IPS-NIHi7 (cell line): ENCODE results near the gene RRP9.
A peak's percentile ranks its signal among the peaks of the same experiment; 100 is the strongest.
"Not testable (repeated sequence)": the region's sequence is repeated elsewhere in the genome, so short reads cannot be mapped to it uniquely, and the experiment has no call there.

ENCODE experiments used
- DNase-seq: peaks from one replicate; pipeline ENCODE4 v3.0.0; 2012; ENCODE audit warnings: mixed read lengths; ENCODE audit errors: extremely low spot score

The RRP9 gene, protein sequence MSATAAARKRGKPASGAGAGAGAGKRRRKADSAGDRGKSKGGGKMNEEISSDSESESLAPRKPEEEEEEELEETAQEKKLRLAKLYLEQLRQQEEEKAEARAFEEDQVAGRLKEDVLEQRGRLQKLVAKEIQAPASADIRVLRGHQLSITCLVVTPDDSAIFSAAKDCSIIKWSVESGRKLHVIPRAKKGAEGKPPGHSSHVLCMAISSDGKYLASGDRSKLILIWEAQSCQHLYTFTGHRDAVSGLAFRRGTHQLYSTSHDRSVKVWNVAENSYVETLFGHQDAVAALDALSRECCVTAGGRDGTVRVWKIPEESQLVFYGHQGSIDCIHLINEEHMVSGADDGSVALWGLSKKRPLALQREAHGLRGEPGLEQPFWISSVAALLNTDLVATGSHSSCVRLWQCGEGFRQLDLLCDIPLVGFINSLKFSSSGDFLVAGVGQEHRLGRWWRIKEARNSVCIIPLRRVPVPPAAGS

DNA sequence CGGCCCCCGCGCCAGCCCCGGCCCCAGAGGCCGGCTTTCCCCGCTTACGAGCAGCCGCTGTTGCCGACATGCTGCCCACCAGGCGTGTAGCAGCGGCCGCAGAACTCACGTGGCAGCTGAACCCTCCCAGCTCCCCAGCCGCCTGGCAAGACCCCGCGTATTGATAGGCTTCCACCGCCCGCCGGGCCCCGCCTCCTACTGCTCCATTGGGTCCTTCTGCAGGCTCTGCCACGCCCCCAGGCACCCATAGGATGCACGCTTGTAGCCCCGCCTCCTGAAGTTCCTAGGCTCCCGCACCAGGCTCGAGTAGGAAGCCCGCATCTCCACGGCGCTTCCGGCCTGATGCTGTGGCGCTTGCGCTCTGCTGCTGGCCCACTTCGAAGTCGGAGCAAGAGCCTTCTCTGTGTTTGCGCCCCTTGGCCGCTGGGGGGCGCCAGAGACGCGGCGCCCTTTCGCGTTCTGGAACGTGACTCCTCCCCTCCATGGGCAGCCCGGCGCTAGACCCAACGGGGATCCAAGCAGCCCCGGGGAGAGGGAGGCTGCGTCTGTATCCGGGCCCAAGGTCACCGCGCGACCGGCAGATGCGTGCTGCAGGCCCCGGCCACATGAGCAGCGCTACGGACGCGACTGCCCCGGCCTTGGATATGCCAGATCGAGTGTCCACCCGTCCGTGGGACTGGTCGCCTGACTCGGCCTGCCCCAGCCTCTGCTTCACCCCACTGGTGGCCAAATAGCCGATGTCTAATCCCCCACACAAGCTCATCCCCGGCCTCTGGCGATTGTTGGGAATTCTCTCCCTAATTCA, at the start of gene RRP9, which contains the start of gene PARP3:
RRP9 (minus strand) TSS at position 107 of the 805 bp plus-strand sequence; CDS start at position 70, 37 bp downstream.
PARP3 (plus strand) TSS at position 566 of the 805 bp plus-strand sequence. CDS start 993 bp downstream, outside the sequence.
- DNase-seq = peak; percentile 100

DNA sequence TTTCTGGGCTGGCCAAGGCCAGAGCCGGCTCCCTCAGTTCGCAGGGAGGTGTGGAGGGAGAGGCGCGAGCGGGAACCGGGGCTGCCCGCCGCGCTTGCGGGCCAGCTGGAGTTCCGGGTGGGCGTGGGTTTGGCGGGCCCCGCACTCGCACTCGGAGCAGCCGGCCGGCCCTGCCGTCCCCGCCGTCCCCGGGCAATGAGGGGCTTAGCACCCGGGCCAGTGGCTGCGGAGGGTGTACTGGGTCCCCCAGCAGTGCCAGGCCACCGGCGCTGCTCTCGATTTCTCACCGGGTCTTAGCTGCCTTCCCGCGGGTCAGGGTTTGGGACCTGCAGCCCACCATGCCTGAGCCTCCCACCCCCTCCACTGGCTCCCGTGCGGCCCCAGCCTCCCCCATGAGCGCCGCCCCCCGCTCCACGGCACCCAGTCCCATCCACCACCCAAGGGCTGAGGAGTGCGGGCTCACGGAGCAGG, 48.8 kb upstream of the RRP9 start:
- not testable (repeated sequence) for DNase-seq

DNA sequence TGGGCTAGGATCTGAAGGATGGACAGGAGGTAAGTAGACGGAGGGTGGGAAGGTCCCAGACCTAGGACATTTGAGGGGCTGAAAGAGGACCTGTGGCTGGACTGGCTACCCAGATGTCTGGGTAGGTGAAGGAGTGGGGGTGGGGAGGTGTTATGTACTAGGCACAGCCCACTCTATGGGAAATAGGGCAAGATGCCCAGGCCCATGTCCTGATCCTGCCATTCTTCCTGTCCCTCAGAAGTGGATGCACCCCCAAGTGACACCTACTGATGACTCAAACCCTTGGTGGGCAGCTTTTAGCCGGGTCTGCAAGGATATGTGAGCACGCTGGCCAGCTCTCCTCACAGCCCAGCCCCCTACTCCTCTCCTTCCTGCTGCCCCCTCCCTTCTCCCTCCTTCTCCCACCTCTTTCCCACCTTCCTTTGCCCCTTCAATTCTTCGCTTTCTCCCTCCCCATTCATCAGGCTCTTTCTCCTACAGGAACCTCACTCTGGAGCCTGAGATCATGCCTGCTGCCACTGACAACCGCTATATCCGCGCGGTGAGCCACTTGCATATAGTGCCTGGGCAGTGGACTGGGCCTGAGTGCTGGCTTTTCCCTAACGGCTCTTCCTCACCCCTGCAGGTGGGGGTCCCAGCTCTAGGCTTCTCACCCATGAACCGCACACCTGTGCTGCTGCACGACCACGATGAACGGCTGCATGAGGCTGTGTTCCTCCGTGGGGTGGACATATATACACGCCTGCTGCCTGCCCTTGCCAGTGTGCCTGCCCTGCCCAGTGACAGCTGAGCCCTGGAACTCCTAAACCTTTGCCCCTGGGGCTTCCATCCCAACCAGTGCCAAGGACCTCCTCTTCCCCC, 46.8 kb upstream of the RRP9 start:
- DNase-seq = no peak

GRCh38 chr3:51987568-51987967, 45.9 kb upstream of the RRP9 start:
- DNase-seq = no peak

- no peak for DNase-seq
Observed at GRCh38 chr3:51986010-51986947, 44.6 kb upstream of the RRP9 start.

DNA sequence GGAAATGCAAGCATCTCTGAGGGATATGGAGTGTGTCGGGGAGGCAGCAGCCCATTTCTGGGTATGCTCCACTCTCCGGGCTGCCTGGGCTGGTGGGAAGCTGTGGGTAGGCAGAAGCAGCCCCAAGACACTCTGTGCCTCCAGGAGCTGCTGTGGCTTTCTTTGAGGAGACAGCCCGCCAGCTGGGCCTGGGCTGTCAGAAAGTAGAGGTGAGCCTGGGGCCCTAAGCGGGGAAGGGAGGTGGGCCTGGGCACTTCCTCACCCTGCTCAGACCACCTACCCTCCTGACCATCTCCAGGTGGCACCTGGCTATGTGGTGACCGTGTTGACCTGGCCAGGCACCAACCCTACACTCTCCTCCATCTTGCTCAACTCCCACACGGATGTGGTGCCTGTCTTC, 43.4 kb upstream of the RRP9 start:
- DNase-seq = no peak

GRCh38 chr3:51984269-51984647, 42.6 kb upstream of the RRP9 start:
- DNase-seq = no peak

DNA sequence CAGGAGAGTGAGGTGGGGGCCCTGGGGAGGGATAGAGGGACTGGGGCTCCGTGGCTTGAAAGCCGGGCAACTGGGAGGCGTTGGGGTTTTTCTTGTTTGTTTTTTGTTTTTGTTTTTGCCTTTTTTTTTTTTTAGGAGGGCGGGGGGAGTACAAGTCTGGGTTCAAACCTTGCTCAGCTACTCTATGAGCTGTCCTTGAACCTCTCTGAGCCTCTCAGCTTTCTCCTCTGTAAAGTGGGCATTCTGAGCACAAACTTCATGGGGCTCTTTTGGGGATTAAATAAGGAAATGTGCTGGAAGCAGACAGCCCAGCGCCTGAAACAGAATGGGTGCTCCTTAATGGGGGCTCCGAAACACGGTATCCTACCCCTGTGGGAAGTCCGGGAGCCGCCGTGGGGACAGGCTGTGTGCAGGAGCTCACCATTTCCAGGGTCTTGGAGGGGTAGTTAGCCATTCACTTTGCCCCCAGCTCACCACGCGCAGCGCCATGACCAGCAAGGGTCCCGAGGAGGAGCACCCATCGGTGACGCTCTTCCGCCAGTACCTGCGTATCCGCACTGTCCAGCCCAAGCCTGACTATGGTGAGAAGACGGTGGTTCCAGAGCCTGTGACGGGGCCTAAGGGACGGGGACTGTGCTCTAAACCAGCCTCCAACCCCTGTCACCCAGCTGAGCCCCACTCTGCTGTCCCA, 42.0 kb upstream of the RRP9 start:
- DNase-seq = no peak

DNA sequence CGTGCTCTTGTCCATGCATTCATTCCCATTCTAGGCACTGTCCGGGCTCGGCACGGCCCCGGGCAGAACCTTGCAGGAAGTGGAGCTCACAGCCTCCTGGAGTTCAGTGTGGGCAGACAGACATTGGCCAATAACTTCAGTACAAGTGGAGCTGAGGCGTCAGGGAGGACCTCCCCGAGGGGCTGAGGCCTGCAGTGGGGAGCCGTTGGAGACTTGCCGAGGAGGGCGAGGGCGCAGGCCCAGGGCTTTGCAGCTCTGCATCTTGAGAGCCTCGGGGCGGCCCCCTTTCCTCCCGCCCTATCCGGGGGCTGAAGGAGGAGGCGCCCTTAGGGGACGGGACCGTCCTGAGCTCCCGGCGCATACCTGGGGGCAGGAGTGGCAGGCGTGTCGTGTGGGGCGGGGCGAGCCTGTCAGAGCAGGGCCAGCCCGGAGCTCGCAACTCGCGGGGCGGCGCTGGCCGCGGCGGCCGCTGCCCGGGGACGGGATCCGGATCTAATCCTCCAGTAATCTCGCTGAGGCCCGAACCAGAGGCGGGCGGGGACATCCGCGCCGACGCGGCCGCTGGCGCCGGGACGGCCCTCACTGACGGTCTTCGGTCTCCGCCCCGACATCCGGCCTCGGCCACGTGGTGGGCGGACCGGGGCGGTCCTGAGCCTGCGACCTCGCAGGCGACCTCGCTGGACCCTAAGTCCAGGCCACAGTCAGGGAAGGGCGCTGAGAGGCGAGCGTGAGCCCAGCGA, 41.3 kb upstream of the RRP9 start, which contains the start of gene ACY1:
ACY1 (plus strand) TSS at position 698 of the 740 bp plus-strand sequence. CDS start 530 bp downstream, outside the sequence.
- DNase-seq = peak; percentile 92

DNA sequence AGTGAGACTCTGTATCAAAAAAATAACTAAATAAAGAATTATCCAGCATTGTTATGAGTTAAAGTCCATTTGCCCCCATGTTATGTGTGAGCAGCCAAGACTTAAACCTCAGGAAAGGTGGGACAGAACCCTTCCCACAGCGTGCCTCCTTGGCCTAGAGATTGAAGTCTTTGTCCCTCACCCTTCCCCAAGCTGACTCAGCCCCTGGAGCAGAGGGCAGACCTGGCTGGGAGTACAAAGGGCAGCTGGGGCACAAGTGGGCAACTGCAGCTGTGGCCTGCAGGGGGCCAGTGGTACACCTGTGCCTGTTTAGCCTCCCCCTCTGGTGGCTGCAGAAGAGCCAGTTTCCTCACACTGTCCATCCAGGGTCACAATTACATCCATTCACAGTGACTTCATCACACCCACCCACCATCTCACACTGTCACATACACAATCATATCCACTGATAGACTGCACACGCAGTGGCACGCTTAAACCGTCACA, 40.7 kb upstream of the RRP9 start:
- DNase-seq = peak; percentile 80

DNA sequence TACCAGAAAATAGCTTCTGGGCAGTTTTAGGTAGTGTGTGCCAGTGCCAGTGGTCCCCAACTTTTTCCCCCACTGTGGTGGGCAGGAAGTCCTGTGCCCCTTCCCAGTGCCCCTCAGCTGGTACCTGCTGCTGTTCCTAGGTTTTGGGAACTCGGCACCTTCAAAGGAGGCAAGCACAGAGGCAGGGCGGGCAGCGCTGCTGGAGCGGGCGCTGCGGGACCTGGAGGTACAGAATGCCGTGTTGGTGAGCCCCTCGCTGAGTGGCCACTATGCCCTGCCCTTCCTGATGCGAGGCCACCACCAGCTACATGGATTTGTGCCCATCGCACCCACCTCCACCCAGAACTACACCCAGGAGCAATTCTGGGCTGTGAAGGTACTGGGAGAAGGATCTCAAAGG, 38.5 kb upstream of the RRP9 start:
- DNase-seq = no peak

DNA sequence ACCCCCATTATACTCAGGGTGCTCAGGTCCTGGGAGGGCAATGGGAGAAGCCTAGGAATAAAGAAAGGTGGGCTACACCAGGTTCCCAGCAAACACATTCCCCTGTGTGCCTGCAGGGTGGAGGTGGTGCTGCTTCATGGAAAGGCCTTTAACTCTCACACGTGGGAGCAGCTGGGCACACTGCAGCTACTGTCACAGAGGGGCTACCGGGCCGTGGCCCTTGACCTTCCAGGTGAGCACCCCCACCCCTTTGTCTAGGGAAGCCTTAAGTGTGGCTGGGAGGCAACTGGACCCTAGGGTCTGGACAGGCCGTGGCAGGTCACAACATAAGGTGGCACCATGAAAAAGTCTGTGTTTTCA, 36.4 kb upstream of the RRP9 start:
- DNase-seq = no peak

GRCh38 chr3:51977446-51978142, 35.9 kb upstream of the RRP9 start:
- DNase-seq = no peak

- peak; percentile 41 for DNase-seq
Observed at GRCh38 chr3:51975852-51976549, 34.3 kb upstream of the RRP9 start.

DNA sequence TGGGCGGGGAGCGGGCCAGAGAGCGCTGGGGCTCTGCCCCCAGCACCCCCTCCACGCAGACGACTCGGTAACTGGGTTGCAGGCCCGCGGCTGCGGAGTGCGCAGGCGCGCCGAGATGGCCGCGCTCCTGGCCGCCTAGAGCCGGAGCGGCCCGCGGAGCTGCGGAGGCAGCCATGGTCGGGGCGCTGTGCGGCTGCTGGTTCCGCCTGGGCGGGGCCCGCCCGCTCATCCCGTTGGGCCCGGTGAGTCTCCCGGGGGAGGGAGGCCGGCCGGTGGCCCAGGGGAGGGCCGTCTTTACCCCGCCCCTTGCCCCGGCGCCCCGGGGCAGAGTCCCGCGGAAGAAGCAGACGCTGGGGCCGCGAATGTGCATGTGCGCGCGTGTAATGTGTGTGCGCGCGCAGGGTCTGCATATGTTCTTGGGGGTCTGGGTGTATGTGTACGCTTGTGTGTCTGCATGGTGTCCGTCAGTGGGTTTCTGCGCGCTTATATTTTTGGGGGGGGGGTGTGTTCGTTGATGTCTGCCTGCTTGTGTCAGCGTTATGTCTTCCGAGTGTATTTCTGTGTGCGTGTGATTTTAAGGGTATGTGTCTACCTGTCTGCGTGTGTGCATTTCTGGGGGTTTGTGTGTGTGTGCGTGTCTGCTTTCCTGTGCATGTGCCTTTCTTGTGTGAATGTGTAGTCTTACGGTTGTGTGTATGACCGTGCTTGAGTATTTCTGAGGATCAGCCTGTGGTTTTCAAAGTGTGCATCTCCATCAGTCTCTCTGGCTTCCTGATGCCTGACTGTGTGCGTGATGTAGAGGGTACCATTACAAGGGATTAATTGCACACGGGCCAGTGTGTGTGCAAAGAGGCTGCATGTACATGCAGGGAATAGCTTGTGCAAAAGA, 33.5 kb upstream of the RRP9 start, which contains the start of gene ABHD14A:
ABHD14A (plus strand) TSS at position 102 of the 889 bp plus-strand sequence; CDS start at position 174, 72 bp downstream.
- peak; percentile 83 for DNase-seq

- no peak for DNase-seq
Observed at GRCh38 chr3:51974277-51974962, 32.7 kb upstream of the RRP9 start.
